Activated CD8-positive, alpha-beta T cell treated with anti-CD3 and anti-CD28 coated beads for 36 hours (primary cell): ENCODE results near the gene PIP5K1B. TPM values are rescaled to one million over a fixed set of nuclear protein-coding genes. Genes with fewer than 3 reads are reported as not detected.
"Not testable (repeated sequence)": the region's sequence is repeated elsewhere in the genome, so short reads cannot be mapped to it uniquely, and the experiment has no call there.

Source experiments
- ATAC-seq: fragments of 200-7000 bp; cut with Tn5 transposase; one replicate; pipeline ENCODE4 v1.10.0; 2021; ENCODE audit warnings: mild to moderate bottlenecking, moderate library complexity
- CTCF ChIA-PET: fragments of 350-600 bp; sonication (Branson Sonifier 250); formaldehyde crosslinking; loops from one replicate; lab custom pipeline; 2021; ENCODE audit warnings: antibody characterized with exemption; lab: Charles Lee
- POLR2A ChIA-PET: fragments of 350-600 bp; sonication (Branson Sonifier 250); formaldehyde crosslinking; loops from one replicate; lab custom pipeline; 2021; ENCODE audit warnings: antibody characterized with exemption; lab: Charles Lee
- DNase-seq: peaks from one replicate; pipeline ENCODE4 v3.0.0-alpha.2; 2020
- H3K27ac Mint-ChIP-seq: one replicate; pipeline ENCODE4 v1.8.0; 2021; ENCODE audit warnings: mild to moderate bottlenecking, mixed read lengths
- H3K27me3 Mint-ChIP-seq: one replicate; pipeline ENCODE4 v1.8.0; 2021; ENCODE audit warnings: mixed read lengths
- H3K36me3 Mint-ChIP-seq: one replicate; pipeline ENCODE4 v1.8.0; 2021; ENCODE audit warnings: low read depth, mixed read lengths
- H3K4me1 Mint-ChIP-seq: one replicate; pipeline ENCODE4 v1.8.0; 2021; ENCODE audit warnings: low read depth, mixed read lengths
- H3K4me3 Mint-ChIP-seq: one replicate; pipeline ENCODE4 v1.8.0; 2021; ENCODE audit warnings: mild to moderate bottlenecking, moderate library complexity, mixed read lengths
- H3K9me3 Mint-ChIP-seq: one replicate; pipeline ENCODE4 v1.8.0; 2021; ENCODE audit warnings: mixed read lengths
- intact Hi-C: fragments of 100-400 bp; cut with micrococcal nuclease; formaldehyde crosslinking; loops from one replicate; pipeline ENCODE4 v1.10.0; 2022
- total RNA-seq, 2 experiments: library from RNA; stranded (reverse); gene quantifications; one replicate each; pipeline ENCODE4 v1.2.3, GENCODE V29; 2021
- TF ChIP-seq, protein P1 (sequence below): fragments of 200-600 bp; IDR thresholded peaks from one replicate; pipeline ENCODE4 v1.8.0; 2022; ENCODE audit warnings: antibody characterized with exemption, mild to moderate bottlenecking

The PIP5K1B gene
- total RNA-seq, 2 experiments from 2014 or later = 0.43 to 0.98 TPM

DNA sequence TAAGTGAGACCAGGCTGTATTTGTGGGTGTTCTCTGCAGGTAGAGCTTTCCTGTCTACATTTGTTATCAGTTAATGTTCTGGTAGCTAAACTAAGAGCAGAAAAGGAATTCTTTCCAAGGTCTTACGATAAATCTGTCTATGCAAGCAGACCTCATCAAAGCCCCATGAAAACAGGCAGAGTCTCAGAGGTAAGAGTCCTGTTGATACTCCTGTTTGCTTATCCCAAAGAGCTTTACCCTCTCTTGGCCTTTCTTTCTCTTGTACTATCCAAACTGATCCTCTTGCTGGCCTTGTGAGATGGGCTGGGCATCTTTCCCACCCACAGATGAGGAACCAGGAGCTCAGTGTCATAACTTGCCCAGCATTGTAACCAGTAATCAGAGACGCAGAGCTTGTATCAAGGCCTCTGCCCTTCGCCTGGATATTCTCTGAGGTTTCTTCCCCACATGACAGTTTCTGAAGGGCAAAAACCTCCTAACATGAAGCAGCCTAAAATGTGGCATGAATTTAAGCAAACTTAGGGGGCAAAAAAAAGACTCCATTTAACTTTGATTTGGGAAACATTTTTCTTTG, 275.4 kb downstream of the PIP5K1B start:
- H3K4me3 Mint-ChIP-seq = no peak overlapping the region
- TF ChIP-seq, protein P1, sequence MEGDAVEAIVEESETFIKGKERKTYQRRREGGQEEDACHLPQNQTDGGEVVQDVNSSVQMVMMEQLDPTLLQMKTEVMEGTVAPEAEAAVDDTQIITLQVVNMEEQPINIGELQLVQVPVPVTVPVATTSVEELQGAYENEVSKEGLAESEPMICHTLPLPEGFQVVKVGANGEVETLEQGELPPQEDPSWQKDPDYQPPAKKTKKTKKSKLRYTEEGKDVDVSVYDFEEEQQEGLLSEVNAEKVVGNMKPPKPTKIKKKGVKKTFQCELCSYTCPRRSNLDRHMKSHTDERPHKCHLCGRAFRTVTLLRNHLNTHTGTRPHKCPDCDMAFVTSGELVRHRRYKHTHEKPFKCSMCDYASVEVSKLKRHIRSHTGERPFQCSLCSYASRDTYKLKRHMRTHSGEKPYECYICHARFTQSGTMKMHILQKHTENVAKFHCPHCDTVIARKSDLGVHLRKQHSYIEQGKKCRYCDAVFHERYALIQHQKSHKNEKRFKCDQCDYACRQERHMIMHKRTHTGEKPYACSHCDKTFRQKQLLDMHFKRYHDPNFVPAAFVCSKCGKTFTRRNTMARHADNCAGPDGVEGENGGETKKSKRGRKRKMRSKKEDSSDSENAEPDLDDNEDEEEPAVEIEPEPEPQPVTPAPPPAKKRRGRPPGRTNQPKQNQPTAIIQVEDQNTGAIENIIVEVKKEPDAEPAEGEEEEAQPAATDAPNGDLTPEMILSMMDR = no peak
- no peaks in the 10 kb centered on the region for H3K27me3 Mint-ChIP-seq
- intact Hi-C loops = no loop called here
- peaks cover 25% of the 10 kb centered on the region for H3K4me1 Mint-ChIP-seq
- H3K27ac Mint-ChIP-seq = no peak overlapping the region
- ATAC-seq = no peak
- no peak for DNase-seq
- no peaks in the 10 kb centered on the region for H3K9me3 Mint-ChIP-seq
- no peaks in the 10 kb centered on the region for H3K36me3 Mint-ChIP-seq
- ChIA-PET CTCF (interaction anchor here (1.1 to 2.0 kb wide), 4 partner anchors 13 to 31 kb away, joined by 3 to 5 read pairs (median 4); no protein-coding TSS in a partner anchor), POLR2A (no interaction called here)

DNA sequence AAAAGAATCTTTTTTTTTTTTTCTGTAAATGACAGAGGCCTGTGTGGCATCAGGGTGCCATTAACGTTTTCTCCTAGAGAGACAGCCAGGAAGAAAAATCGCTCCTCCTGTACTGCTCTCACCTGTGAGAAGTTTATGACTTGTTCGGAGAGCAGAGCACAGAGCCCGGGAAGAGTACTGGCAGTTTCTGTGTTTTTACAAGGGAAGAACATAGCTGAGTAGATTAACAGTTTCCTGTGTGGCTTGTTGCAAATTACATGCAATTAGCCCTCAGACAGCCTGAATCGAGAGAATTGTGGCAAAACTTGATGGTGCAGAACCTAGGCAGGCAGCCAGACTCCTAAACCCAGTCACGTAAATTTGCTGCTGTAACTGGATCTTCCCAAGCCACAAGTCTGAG, 276.7 kb downstream of the PIP5K1B start:
- ChIA-PET CTCF (no interaction called here), POLR2A (no interaction called here)
- Mint-ChIP-seq H3K36me3 (no peaks in the 10 kb centered on the region), H3K27me3 (no peaks in the 10 kb centered on the region), H3K4me1 (peaks cover 22% of the 10 kb centered on the region), H3K4me3 (no peak overlapping the region), H3K27ac (no peak overlapping the region), H3K9me3 (no peaks in the 10 kb centered on the region)
- intact Hi-C loops = no loop called here
- ATAC-seq = no peak
- no peak for DNase-seq
- TF ChIP-seq, protein P1 = no peak

- peaks cover 22% of the 10 kb centered on the region for H3K4me1 Mint-ChIP-seq
- H3K9me3 Mint-ChIP-seq = no peaks in the 10 kb centered on the region
- no peaks in the 10 kb centered on the region for H3K27me3 Mint-ChIP-seq
- TF ChIP-seq, protein P1 = no peak
- ChIA-PET CTCF (no interaction called here), POLR2A (no interaction called here)
- intact Hi-C loops = no loop called here
- ATAC-seq = no peak
- no peak for DNase-seq
- no peak overlapping the region for H3K4me3 Mint-ChIP-seq
- H3K27ac Mint-ChIP-seq = no peak overlapping the region
- H3K36me3 Mint-ChIP-seq = no peaks in the 10 kb centered on the region
These were observed 278.0 kb downstream of the PIP5K1B start for GRCh38 chr9:68983008-68983411.

DNA sequence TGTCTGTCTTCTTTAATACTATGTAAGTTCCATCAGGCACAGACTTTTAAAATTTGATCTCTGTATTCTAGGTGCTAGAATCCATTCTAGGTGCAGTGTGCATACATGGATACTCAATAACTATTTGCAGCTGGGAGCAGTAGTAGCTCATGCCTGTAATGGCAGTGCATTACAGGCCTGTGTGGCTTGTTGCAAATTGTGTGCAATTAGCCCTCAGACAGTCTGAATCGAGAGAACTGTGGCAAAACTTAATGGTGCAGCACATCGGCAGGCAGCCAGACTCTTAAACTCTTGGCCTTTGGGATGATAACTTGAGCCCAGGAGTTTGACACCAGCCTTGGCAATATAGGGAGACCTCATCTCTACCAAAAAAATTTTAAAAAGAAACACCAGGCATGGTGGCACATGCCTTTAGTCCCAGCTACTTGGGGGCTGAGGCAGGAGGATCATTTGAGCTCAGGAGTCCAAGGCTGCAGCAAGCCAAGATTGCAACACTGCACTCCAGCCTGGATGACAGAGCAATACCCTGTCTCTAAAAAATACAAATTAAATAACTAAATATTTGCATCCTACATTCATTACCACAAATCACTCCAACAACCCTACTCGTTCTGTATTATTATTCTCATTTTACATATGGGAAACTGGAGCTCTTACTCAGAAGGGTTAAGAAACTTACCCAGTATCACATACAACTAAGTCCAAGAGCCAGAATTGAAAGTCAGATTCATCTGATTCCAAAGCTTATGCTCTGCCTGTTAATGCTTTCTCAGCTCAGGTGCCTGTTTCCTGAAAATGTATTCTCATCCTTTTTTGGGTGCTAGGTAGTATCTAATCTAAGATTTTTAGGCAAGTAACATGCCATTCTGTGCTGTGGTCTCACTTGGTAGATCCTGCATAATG, 278.7 kb downstream of the PIP5K1B start:
- CTCF ChIA-PET = interaction anchor here (1.0 to 1.1 kb wide), 2 partner anchors 16 to 34 kb away, joined by 4 to 6 read pairs; no protein-coding TSS in a partner anchor
- Mint-ChIP-seq H3K27me3 (no peaks in the 10 kb centered on the region), H3K36me3 (no peaks in the 10 kb centered on the region), H3K4me1 (peaks cover 19% of the 10 kb centered on the region), H3K9me3 (no peaks in the 10 kb centered on the region), H3K27ac (no peak overlapping the region), H3K4me3 (no peak overlapping the region)
- DNase-seq (no peak), ATAC-seq (no peak)
- POLR2A ChIA-PET = interaction anchor here (1.5 kb wide), 1 partner anchor 12 kb away, joined by 6 read pairs; no protein-coding TSS in a partner anchor
- intact Hi-C loops = no loop called here
- TF ChIP-seq, protein P1 = no peak

DNA sequence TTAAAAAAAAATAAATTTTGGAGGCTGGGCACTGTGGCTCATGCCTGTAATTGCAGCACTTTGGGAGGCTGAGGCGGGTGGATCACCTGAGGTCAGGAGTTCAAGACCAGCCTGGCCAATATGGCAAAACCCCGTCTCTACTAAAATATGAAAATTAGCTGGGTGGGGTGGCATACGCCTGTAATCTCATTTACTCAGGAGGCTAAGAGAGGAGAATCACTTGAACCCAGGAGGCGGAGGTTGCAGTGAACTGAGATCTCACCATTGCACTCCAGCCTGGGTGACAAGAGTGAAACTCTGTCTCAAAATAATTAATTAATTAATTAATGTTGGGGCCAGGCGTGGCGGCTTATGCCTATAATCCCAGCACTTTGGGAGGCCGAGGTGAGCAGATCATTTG, 281.9 kb downstream of the PIP5K1B start:
- POLR2A ChIA-PET, DNase-seq, H3K36me3 Mint-ChIP-seq, H3K4me3 Mint-ChIP-seq, H3K27ac Mint-ChIP-seq, CTCF ChIA-PET, H3K9me3 Mint-ChIP-seq, intact Hi-C loops, ATAC-seq, H3K27me3 Mint-ChIP-seq, H3K4me1 Mint-ChIP-seq: not testable (repeated sequence)
